Gastrocnemius medialis (tissue), 4 donors: ENCODE measurements around the gene KRTAP5-7.

Source experiments
- CTCF ChIP-seq, 5 experiments: fragments of 450-650 bp in 3 of 5; fragments of 200-600 bp in 2 of 5; sonication (generic) in 2 of 5; IDR thresholded peaks in 4 of 5; conservative IDR thresholded peaks in 1 of 5; 1 replicate in 4 of 5; 2 replicates in 1 of 5; pipeline ENCODE4 v1.5.1; 2016 to 2019; ENCODE audit warnings: antibody characterized with exemption in 5 of 5, mild to moderate bottlenecking in 3 of 5, moderate library complexity in 3 of 5
- POLR2A ChIP-seq, 2 donors: fragments of 450-650 bp; IDR thresholded peaks; one replicate each; pipeline ENCODE4 v1.6.1; 2017; ENCODE audit warnings: antibody characterized with exemption in 2 of 2, mild to moderate bottlenecking in 2 of 2, moderate library complexity in 2 of 2

- TF ChIP-seq CTCF (IDR thresholded peaks at IDR 0.05 in 4 of 5, conservative IDR thresholded peaks at IDR 0.05 in 1 of 5) (no peak), POLR2A (IDR thresholded peaks at IDR 0.05) (no peak)
These were observed 29.0 kb downstream of the KRTAP5-7 start for GRCh38 chr11:71556018-71556417.
